Bone marrow (tissue), 2 donors: ENCODE results near the gene LARP1B.
"Not testable (repeated sequence)": the region's sequence is repeated elsewhere in the genome, so short reads cannot be mapped to it uniquely, and the experiment has no call there.

Experiments
- DNase-seq, 2 donors: peaks; one replicate each; lab custom pipeline; 2025; lab: John Stamatoyannopoulos, UW

LARP1B gene

DNA sequence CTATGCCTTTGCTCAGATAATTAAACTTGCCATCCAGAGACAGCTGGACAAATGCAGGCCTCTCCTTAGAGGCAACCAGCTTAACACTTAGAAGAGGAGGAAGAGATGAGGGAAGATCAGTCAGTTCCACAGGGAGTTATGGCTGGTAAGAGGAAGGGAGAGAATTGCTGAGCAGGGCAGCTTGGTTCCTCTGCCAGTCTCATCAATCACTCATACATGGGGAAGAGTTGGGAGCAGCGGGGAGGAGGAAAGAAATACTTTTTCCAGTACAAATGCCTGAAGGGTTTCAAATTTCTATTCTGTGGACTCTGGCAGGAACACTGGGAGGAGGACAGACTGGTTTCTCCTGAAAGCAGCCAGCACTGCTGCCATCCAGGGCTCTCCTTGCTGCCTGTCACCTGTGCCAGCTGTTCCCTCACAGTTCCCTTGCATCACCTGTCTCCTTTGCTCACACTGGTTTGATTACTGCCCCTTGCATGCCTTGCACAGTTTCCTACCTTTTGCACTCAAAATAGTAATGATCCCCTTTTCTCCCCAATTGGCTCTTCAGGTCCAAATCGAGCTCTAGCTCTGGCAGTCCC lies 167.0 kb downstream of the LARP1B start:
- DNase-seq: no peak

DNA sequence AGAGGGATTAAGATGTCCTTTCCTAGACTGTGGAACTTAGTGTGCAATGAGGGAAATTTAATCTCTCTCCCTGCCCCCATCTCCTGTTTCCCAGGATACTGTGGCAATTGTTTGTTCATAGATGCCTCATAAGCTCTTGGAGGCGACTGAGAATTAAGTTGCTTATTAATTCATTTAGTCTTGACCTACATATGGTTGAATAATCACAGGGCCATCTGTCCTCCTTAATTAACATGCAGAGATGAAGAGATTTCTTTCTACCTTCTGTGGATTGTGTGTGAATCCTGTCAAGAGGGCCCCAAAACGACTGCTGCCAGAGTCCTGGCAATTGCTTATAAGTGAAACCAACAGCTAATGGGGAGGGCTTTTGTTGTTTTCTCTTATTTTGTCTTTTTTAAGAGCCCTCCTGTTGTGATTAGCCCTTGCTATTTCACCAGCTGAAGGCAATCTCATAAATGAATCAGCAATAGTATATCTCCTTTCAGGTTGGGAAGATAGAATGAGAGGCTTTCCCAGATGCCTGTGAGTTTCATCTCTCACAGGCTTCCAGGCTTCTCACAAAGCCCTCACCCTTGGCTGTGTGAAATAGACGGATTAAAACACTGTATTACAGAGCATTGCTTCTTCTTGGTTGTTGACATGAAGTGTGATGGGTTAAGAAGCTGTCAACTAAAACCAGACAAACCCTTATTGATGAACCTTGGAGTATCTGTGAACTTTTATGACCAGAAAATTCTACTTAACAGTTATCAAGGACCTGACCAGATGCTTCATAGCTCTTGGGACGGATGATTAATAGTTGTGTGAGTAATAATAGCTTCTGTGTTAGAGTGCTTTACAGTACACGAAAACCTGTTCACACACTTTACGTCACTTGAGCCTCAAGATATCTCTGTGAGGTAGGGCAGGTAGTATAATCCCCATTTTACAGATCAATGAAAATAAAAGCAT lies 168.0 kb downstream of the LARP1B start:
- no peak for DNase-seq

DNA sequence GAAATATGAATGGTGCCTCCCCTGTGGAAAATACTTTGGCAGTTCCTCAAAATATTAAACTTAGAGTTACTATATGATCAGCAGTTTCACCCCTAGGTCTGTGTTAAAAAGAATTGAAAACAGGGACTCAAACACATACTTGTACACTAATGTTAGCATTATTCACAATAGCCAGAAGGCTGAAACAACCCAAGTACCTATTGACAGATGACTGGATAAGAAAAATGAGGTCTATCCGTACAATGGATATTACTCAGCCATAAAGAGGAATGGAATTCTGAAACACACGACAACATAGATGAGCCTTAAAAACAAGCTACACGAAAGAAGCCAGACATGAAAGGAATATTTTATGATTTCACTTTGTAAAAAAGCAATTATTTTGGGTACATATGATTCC lies 171.6 kb downstream of the LARP1B start:
- DNase-seq: no peak

- no peak for DNase-seq
Measured at GRCh38 chr4:128234836-128235235, 173.7 kb downstream of the LARP1B start.

DNA sequence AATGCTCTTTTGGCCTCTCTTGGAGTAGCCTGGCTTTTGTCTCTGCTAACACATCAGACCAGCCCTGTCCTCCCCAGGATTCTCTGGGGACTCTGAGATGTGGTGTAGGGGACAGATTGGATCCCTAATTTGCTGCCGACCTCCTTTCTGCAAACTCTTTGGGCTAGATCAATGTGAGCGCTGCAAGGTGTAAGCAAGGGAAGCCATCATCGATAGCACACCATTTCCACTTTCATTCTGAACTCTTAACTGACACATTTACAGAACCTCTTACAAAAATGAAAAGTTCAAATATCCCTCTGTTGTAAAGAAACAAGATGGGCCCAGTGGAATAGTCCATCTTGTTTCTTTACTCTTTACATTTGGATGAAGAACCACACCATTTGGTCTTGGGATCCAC lies 179.9 kb downstream of the LARP1B start:
- no peak for DNase-seq

GRCh38 chr4:128241425-128241913 lies 180.4 kb downstream of the LARP1B start:
- no peak for DNase-seq

- DNase-seq: no peak
Measured at GRCh38 chr4:128241981-128242380, 180.9 kb downstream of the LARP1B start.

GRCh38 chr4:128242601-128243000 lies 181.5 kb downstream of the LARP1B start:
- DNase-seq: no peak

DNA sequence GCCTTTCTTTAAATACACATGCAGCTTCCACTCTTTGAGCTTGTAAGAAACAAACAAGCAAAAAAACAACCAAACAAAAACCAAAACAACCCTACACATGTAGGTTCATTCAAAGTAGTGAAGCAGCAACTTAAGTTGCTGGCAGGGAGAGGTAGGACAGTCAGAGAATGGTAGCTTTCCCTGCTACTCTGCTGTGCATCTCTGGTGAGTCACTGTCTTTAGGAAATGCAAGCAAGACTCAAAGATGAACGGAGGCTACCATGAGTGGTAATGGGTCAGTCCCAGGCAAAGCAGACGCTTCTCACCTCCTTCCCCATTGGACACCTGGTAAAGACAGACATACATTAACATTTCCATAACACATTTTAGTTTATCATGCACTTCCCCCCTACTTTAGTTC lies 183.3 kb downstream of the LARP1B start:
- no peak for DNase-seq

GRCh38 chr4:128245391-128245790 lies 184.3 kb downstream of the LARP1B start:
- not testable (repeated sequence) for DNase-seq

- no peak for DNase-seq
Measured at GRCh38 chr4:128247906-128248305, 186.8 kb downstream of the LARP1B start.

GRCh38 chr4:128249787-128250668 lies 188.9 kb downstream of the LARP1B start:
- DNase-seq: no peak

GRCh38 chr4:128255906-128256305 lies 194.8 kb downstream of the LARP1B start:
- DNase-seq: no peak

DNA sequence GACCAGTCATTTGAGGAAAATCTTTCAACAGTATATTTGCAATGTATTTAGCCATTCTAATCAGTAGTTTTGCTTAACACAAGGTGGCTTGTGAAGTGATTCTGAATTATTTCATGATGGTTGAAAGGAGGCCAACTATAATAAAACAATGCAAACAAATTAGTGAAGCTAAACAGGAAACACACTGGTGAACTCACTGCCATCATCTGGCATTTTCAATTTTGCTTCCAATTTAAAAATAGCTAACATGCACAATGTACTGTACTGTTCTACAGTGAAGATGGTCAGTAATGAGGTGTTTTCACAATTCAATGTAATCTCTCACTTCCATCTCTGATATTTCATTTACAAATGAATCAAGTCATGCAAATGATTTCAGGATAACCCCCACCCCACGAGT lies 195.4 kb downstream of the LARP1B start:
- no peak for DNase-seq

- not testable (repeated sequence) for DNase-seq
Measured at GRCh38 chr4:128258166-128258565, 197.1 kb downstream of the LARP1B start.

- DNase-seq: not testable (repeated sequence)
Measured at GRCh38 chr4:128259889-128260288, 198.8 kb downstream of the LARP1B start.
